Fibroblast of villous mesenchyme (primary cell): ENCODE data around the gene MAPK7. TPM values are rescaled to one million over a fixed set of nuclear protein-coding genes. Genes with fewer than 3 reads are reported as not detected.

Experiments used
- DNase-seq: peaks from one replicate; pipeline ENCODE4 v3.0.0-alpha.2; 2010; ENCODE audit warnings: low read depth
- H3K4me3 ChIP-seq: 2 replicates; pipeline ENCODE4 v1.5.1; 2011; ENCODE audit warnings: low read depth, mild to moderate bottlenecking, low read length
- CTCF ChIP-seq: IDR thresholded peaks from 2 replicates; pipeline ENCODE4 v1.5.1; 2012; ENCODE audit warnings: low read depth, mild to moderate bottlenecking, low read length; ENCODE audit not compliant: insufficient read depth
- total RNA-seq: library from RNA; depleted of rRNA; stranded (reverse); fragments of >200 nt; gene quantifications from 2 replicates; pipeline ENCODE4 v1.2.3, GENCODE V29; 2012

The MAPK7 gene
- total RNA-seq, 1 donor, result 14.7 TPM

- no peak for DNase-seq
- TF ChIP-seq CTCF, result no peak
- H3K4me3 ChIP-seq, result no peak overlapping the region
Measured at GRCh38 chr17:19363460-19364035, 14.8 kb upstream of the MAPK7 start.

GRCh38 chr17:19364699-19365498, 13.4 kb upstream of the MAPK7 start:
- DNase-seq, result no peak
- no peak for TF ChIP-seq CTCF
- no peak overlapping the region for H3K4me3 ChIP-seq

- no peak for DNase-seq
- TF ChIP-seq CTCF, result no peak
- no peak overlapping the region for H3K4me3 ChIP-seq
Measured at GRCh38 chr17:19365499-19365817, 12.8 kb upstream of the MAPK7 start.

GRCh38 chr17:19365833-19366636, 12.3 kb upstream of the MAPK7 start:
- no peak for DNase-seq
- no peak for TF ChIP-seq CTCF
- H3K4me3 ChIP-seq, result no peak overlapping the region

GRCh38 chr17:19366637-19366972, 11.7 kb upstream of the MAPK7 start:
- H3K4me3 ChIP-seq, result no peak overlapping the region
- TF ChIP-seq CTCF, result no peak
- no peak for DNase-seq

- no peak for TF ChIP-seq CTCF
- DNase-seq, result no peak
- no peak overlapping the region for H3K4me3 ChIP-seq
Measured at GRCh38 chr17:19368229-19368628, 10.1 kb upstream of the MAPK7 start.
